GM03348 (cell line): ENCODE measurements around the gene PRRX2.

ENCODE experiments used
- DNase-seq: peaks from one replicate; pipeline ENCODE4 v3.0.0; 2012; ENCODE audit warnings: low spot score

PRRX2 gene

DNA sequence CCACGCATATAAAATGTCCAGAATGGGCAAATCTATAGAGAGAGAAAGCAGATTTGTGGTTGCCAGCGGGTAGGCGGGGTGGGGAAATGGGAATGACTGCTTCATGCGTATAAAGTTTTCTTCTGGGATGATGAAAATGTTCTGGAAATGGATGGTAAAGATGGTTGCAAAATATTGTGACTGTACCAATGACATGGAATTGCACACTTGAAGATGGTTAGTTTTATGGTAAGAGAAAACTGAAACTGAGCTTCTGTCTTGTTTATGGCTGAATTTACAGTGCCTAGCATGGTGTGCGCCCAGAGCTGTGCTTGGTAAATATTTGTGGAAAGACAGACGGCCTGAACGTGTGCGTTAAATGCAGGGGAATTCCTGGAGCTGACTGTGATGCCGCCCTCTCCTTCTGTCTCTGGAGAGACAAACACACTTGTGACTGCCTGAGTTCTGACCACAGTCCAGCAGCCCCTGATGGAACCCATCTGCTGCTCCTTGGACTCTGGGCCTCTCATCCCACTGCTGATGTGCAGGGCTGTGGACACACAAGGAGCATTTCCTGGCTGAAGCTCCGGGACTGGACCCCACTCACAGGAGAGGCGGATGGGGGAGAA, 96.0 kb downstream of the PRRX2 start:
- DNase-seq = peak; percentile 59

DNA sequence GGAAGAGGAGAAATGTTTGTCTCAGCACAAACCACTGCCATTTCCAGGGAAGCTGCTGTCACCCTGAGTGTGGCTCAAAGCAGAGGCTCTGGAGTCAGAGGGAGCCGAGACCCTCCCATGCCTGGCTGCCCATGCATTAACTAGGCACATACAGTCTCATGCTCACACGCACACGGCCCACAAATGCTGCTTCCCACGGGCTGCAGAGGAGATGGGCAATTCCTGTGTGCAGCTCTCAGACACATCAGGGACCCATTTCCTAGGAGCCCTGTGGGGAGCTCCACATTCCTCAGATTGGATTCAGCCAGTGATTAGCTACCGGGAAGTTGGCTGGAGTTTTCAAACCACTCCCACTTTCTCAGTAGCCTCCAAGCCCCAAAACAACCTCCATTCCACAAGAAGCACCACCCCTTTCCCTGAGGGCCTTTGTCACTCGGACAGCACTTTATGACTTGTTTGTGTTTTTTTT, 96.5 kb downstream of the PRRX2 start:
- DNase-seq = peak; percentile 80

DNA sequence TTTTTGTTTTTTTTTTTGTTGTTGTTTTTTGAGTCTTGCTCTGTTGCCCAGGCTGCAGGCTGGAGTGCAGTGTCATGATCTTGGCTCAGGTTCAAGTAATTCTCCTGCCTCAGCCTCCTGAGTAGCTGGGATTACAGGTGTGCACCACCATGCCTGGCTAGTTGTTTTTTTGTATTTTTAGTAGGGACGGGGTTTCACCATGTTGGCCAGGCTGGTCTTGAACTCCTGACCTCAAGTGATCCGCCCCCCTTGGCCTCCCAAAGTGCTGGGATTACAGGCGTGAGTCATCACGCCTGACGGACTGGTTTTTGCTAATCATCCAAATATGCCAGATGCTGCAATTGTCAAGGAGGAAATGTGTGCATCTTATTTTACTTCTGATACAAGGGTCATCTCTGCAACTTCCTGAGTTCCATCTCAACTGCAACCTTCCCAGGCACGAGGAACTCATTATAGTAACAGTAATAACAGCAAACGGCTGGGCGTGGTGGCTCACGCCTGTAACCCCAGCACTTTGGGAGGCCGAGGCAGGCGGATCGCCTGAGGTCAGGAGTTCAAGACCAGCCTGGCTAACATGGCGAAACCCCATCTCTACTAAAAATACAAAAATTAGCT, 97.0 kb downstream of the PRRX2 start:
- DNase-seq = peak; percentile 75

- peak; percentile 58 for DNase-seq
Observed at GRCh38 chr9:129762985-129763926, 97.8 kb downstream of the PRRX2 start.

- DNase-seq = no peak
Observed at GRCh38 chr9:129765764-129766317, 100.4 kb downstream of the PRRX2 start.

DNA sequence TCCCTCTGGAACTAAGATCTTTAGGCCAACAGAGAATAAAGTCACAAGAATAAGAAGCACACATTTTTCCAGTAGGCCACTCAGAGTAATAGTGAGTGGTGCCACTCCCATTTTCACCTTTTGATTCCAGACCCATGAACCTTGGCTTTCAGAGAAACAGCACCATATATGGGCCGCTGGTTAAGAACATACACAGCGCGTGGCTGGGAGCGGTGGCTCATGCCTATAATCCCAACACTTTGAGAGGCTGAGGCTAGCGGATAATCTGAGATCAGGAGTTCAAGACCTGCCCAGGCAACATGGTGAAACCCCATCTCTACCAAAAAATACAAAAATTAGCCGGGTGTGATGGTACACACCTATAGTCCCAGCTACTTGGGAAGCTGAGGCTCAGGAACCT, 103.0 kb downstream of the PRRX2 start:
- no peak for DNase-seq

- DNase-seq = no peak
Observed at GRCh38 chr9:129769669-129770068, 104.2 kb downstream of the PRRX2 start.

GRCh38 chr9:129770741-129771140, 105.3 kb downstream of the PRRX2 start:
- no peak for DNase-seq
